ENCODE measurements around the gene M1AP. TPM values are rescaled to one million over a fixed set of nuclear protein-coding genes. Genes with fewer than 3 reads are reported as not detected.

The M1AP gene
- total RNA-seq, 1 experiment from 2014 or later, result 7.6 TPM

- H3K9ac ChIP-seq (ENCODE audit: extremely low read depth, insufficient read length, low read length), result no peak overlapping the region
- DNase-seq, result no peak
- H3K9me3 Mint-ChIP-seq, result no peaks in the 10 kb centered on the region
- H3K27ac ChIP-seq (ENCODE audit: insufficient read length, low read depth, low read length), result no peak overlapping the region
- no peaks in the 10 kb centered on the region for H4K20me1 ChIP-seq (ENCODE audit: control insufficient read depth, insufficient read depth, insufficient read length)
- no peaks in the 10 kb centered on the region for H3K27me3 ChIP-seq (ENCODE audit: insufficient read depth, low read length)
- no peaks in the 10 kb centered on the region for H3K9me3 ChIP-seq (ENCODE audit: control insufficient read depth, low read depth, low read length)
- no peaks in the 10 kb centered on the region for H3K23me2 ChIP-seq (ENCODE audit: insufficient read length, low read depth, low read length, poor library complexity, severe bottlenecking)
- peaks cover 10 to 12% of the 10 kb centered on the region in 2 experiments for H3K4me1 Mint-ChIP-seq
- no peak overlapping the region for H2BK12ac ChIP-seq (ENCODE audit: insufficient read length, low read depth, low read length)
- no peaks in the 10 kb centered on the region for H3K79me1 ChIP-seq (ENCODE audit: insufficient read depth, low read depth, low read length, poor library complexity, severe bottlenecking)
- H3K4me2 ChIP-seq (ENCODE audit: insufficient read depth, insufficient read length, low read length), result no peak overlapping the region
- H3K79me2 ChIP-seq (ENCODE audit: insufficient read depth, low read length), result no peaks in the 10 kb centered on the region
- no peak overlapping the region for H3K56ac ChIP-seq (ENCODE audit: insufficient read length, low read depth, low read length)
- no peak overlapping the region for H3K18ac ChIP-seq (ENCODE audit: insufficient read length, low read depth, low read length)
- no peak overlapping the region for H2BK5ac ChIP-seq (ENCODE audit: insufficient read length, low read length)
- no peak overlapping the region for H2BK120ac ChIP-seq (ENCODE audit: low read depth, low read length, poor library complexity, severe bottlenecking)
- peaks cover 5% of the 10 kb centered on the region; the same call in 1 of the 2 replicates for H3K27me3 Mint-ChIP-seq (ENCODE audit: low read depth)
- no peak overlapping the region for H3K14ac ChIP-seq (ENCODE audit: insufficient read depth, low read length)
- TF ChIP-seq CTCF (conservative IDR thresholded peaks at IDR 0.05), result no peak
- no peak overlapping the region for H4K8ac ChIP-seq (replicated peaks; ENCODE audit: insufficient read length, low read depth, low read length)
- no CpG with 5 or more reads among the region's 3 CpGs for WGBS (ENCODE audit: extremely low coverage, insufficient read length, low lambda C conversion rate)
- H4K5ac ChIP-seq (ENCODE audit: insufficient read length, low read depth, low read length), result no peak overlapping the region
- H3T11ph ChIP-seq (ENCODE audit: low read length), result no peak overlapping the region
- no peak overlapping the region for H4K91ac ChIP-seq (ENCODE audit: insufficient read length, low read depth, low read length)
- H2AFZ ChIP-seq (ENCODE audit: low read length), result no peak overlapping the region
- H3K4me3 Mint-ChIP-seq, result no peak overlapping the region
- no peaks in the 10 kb centered on the region for H3K36me3 Mint-ChIP-seq (ENCODE audit: insufficient read depth in 1 of 3, low read depth in 3 of 3)
- H2BK20ac ChIP-seq (ENCODE audit: low read depth, low read length, poor library complexity, severe bottlenecking), result no peak overlapping the region
- no peak overlapping the region for H2AK5ac ChIP-seq (ENCODE audit: insufficient read length, low read length)
- no peak overlapping the region for H2BK15ac ChIP-seq (ENCODE audit: low read depth, low read length)
- H3K23ac ChIP-seq (ENCODE audit: insufficient read length, low read depth, low read length), result no peak overlapping the region
- no peaks in the 10 kb centered on the region for H3K4me1 ChIP-seq (ENCODE audit: insufficient read depth, low read length)
- H3K27ac Mint-ChIP-seq, result no peak overlapping the region
- no peak overlapping the region for H3K4ac ChIP-seq (ENCODE audit: low read depth, low read length)
Measured at GRCh38 chr2:74617122-74617521, 31.0 kb downstream of the M1AP start.
